DMS 273 treated with DMSO at 0.1 percent for 48 hours (cell line): Measurements from ENCODE around the gene C13orf42.

ENCODE experiments used
- DNase-seq: peaks from one replicate; lab custom pipeline; 2025; lab: John Stamatoyannopoulos, UW

C13orf42 gene

GRCh38 chr13:51065372-51066090 lies 45.5 kb downstream of the C13orf42 start:
- no peak for DNase-seq

GRCh38 chr13:51064753-51065152 lies 46.3 kb downstream of the C13orf42 start:
- no peak for DNase-seq

- no peak for DNase-seq
Observed at GRCh38 chr13:51063909-51064308, 47.2 kb downstream of the C13orf42 start.

- DNase-seq = no peak
Observed at GRCh38 chr13:51058461-51059167, 52.5 kb downstream of the C13orf42 start.

GRCh38 chr13:51057906-51058305 lies 53.2 kb downstream of the C13orf42 start:
- DNase-seq = no peak

GRCh38 chr13:51057001-51057400 lies 54.1 kb downstream of the C13orf42 start:
- no peak for DNase-seq

- DNase-seq = no peak
Observed at GRCh38 chr13:51052581-51052980, 58.5 kb downstream of the C13orf42 start.

GRCh38 chr13:51050021-51050830 lies 60.8 kb downstream of the C13orf42 start:
- DNase-seq = no peak

- no peak for DNase-seq
Observed at GRCh38 chr13:51048616-51049015, 62.5 kb downstream of the C13orf42 start.

GRCh38 chr13:51048166-51048461 lies 63.0 kb downstream of the C13orf42 start:
- DNase-seq = no peak

GRCh38 chr13:51047434-51048165 lies 63.5 kb downstream of the C13orf42 start:
- no peak for DNase-seq

- no peak for DNase-seq
Observed at GRCh38 chr13:51045451-51045850, 65.6 kb downstream of the C13orf42 start.

GRCh38 chr13:51044023-51044665 lies 66.9 kb downstream of the C13orf42 start:
- DNase-seq = no peak

- no peak for DNase-seq
Observed at GRCh38 chr13:51043310-51043709, 67.8 kb downstream of the C13orf42 start.

GRCh38 chr13:51041710-51042109 lies 69.4 kb downstream of the C13orf42 start:
- DNase-seq = no peak

- peak; percentile 80 for DNase-seq
Observed at GRCh38 chr13:51041126-51041525, 69.9 kb downstream of the C13orf42 start.

GRCh38 chr13:51040431-51040830 lies 70.6 kb downstream of the C13orf42 start:
- DNase-seq = no peak

GRCh38 chr13:51036418-51036817 lies 74.7 kb downstream of the C13orf42 start:
- no peak for DNase-seq

GRCh38 chr13:51035978-51036377 lies 75.1 kb downstream of the C13orf42 start:
- no peak for DNase-seq

GRCh38 chr13:51035469-51035868 lies 75.6 kb downstream of the C13orf42 start:
- DNase-seq = no peak

GRCh38 chr13:51034906-51035305 lies 76.2 kb downstream of the C13orf42 start:
- DNase-seq = no peak
